22Rv1 (cell line): ENCODE data around the gene MTREX.

ENCODE experiments used
- H3K27ac ChIP-seq: fragments of 450-650 bp; 2 replicates; pipeline ENCODE4 v1.5.1; 2017
- ZFX ChIP-seq: fragments of 450-650 bp; IDR thresholded peaks from 2 replicates; pipeline ENCODE4 v1.6.1; 2017; ENCODE audit warnings: antibody characterized with exemption, borderline replicate concordance
- TF ChIP-seq, protein P1 (sequence below): fragments of 450-650 bp; IDR thresholded peaks from 2 replicates; pipeline ENCODE4 v1.5.1; 2017; ENCODE audit warnings: mild to moderate bottlenecking

Gene MTREX

GRCh38 chr5:55307383-55308253, at the start of gene MTREX, which contains the start of gene DHX29:
Gene MTREX (plus strand): TSS chr5:55307989. CDS start chr5:55308014, 25 bp downstream.
Gene DHX29 (minus strand): TSS chr5:55307694. CDS start chr5:55307573, 121 bp downstream.
- TF ChIP-seq ZFX = no peak
- TF ChIP-seq, protein P1, sequence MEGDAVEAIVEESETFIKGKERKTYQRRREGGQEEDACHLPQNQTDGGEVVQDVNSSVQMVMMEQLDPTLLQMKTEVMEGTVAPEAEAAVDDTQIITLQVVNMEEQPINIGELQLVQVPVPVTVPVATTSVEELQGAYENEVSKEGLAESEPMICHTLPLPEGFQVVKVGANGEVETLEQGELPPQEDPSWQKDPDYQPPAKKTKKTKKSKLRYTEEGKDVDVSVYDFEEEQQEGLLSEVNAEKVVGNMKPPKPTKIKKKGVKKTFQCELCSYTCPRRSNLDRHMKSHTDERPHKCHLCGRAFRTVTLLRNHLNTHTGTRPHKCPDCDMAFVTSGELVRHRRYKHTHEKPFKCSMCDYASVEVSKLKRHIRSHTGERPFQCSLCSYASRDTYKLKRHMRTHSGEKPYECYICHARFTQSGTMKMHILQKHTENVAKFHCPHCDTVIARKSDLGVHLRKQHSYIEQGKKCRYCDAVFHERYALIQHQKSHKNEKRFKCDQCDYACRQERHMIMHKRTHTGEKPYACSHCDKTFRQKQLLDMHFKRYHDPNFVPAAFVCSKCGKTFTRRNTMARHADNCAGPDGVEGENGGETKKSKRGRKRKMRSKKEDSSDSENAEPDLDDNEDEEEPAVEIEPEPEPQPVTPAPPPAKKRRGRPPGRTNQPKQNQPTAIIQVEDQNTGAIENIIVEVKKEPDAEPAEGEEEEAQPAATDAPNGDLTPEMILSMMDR = no peak
- H3K27ac ChIP-seq = peak within 1 kb of the TSS; percentile 97

- H3K27ac ChIP-seq = no peak overlapping the region
- TF ChIP-seq ZFX = no peak
- TF ChIP-seq, protein P1 = no peak
Measured at GRCh38 chr5:55258339-55258738, 49.5 kb upstream of the MTREX start.

GRCh38 chr5:55276771-55277170, 31.0 kb upstream of the MTREX start:
- TF ChIP-seq, protein P1 = no peak
- TF ChIP-seq ZFX = no peak
- H3K27ac ChIP-seq = no peak overlapping the region

- no peak overlapping the region for H3K27ac ChIP-seq
Measured at GRCh38 chr5:55278778-55279177, 29.0 kb upstream of the MTREX start.

DNA sequence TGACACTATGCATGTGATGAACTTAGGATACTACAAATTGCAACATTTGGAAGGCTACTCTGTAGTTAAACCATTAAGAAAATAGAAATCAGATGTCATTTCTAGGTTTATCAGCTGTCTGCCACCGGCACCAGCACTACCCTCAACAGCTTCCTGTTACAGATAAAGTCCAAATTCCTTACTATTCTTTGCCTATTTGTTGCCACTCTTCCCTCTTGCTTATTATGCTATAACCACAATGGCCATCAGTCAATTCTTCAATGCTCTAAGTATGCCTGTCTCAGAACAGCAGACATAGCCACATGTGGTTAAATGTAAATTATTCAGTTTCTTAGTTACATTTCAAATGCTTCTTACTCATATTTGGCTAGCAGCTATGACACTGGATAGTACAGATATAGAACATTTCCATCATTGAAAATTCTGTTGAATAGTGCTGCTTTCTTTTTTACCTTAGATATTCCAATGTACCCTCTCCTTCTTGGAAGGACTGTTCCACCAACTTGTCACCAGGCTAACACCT, 21.3 kb upstream of the MTREX start:
- TF ChIP-seq ZFX = no peak
- TF ChIP-seq, protein P1 = no peak
- H3K27ac ChIP-seq = no peak overlapping the region

More at GRCh38 chr5:55278778-55279177, 29.0 kb upstream of the MTREX start:
- TF ChIP-seq, protein P1 = no peak

- no peak for TF ChIP-seq ZFX
- TF ChIP-seq, protein P1 = no peak
- no peak overlapping the region for H3K27ac ChIP-seq
Measured at GRCh38 chr5:55289808-55290207, 18.0 kb upstream of the MTREX start.

DNA sequence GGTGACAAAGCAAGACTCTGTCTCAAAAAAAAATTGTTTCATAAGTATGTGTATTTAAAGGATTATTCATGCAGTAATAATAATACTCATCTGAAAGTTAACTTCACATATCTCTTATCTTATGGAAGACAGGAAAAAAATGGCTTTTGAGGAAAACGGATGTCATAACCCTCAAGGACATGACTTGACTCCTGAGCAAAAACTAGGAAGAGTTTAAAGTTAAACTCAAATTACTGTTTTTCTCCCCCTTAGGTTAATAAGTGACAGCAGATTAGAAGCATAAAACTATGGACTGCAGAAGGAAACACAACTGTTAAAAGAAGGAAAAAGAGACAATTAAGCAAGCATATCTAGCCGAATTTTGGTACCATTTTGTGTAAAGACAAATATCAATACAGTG, 16.8 kb upstream of the MTREX start:
- no peak overlapping the region for H3K27ac ChIP-seq
- TF ChIP-seq, protein P1 = no peak
- TF ChIP-seq ZFX = no peak
